ENCODE results near the gene RHOBTB3.
"Not testable (repeated sequence)": the region's sequence is repeated elsewhere in the genome, so short reads cannot be mapped to it uniquely, and the experiment has no call there.

RHOBTB3 gene

DNA sequence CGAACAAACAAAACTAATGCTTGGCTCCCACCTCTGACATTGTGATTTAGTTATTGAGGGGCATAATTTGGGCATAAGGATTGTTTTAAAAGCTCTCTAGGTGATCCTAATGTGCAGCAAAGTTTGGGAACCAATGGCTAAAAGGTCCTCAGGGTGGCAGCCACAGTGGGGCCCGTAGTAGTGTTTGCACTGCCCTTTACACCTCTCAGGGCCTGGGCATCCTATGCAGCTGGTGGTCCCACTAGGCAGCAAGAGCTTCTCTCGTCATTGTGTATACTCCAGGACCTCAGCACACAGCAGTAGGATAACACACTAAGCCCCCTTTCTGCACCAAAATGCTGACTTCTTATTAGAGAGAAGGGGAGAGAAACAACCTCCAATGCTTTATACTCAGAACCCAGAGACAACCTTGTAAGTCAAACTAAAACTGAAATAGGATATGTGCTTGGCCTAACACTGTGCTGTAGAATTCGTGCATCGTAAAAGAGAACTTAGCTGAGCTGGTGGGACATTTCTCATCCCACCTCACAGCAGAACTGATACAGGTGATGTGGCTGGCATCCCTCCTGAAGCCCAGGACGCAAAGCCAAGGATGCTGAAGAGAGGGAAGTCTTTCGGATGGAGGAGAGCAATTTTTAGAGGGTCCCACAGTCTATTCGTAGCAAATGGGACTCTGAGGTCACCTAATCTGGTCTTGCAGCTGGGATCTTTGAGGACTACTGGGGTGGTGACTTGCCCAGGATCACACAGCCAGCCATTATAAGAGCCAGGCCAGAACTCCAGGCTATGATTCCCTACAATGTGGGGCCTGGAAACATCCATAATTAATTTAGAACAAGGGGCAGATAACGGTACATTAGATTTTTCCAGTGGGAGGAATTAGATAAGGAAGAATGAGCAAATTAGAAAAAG, 90.2 kb downstream of the RHOBTB3 start:
- no peak for DNase-seq (ENCODE audit: low read depth)

DNA sequence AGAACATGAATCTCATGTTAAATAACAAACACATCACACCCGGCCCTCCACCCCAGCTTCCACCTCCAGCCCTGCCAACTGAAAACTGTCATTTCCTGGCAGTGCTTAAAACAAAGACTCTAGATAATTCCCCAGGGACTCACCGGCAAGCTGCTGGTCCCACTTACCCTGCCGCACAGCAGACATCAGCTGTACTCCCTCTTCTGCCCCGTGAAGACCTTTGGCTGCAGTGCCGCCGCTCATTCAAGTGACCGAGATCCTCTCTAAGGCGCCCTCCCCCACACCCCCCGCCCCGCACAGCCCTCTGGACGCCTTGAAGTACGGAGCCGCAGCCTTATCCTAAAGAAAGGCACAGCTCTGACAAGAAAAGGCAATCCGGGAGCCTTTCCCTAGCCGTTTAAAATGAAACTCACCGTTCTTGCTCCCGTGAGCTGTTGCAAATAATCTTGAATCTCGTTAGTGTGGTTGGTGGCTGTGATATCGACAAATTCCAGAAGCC, 91.0 kb downstream of the RHOBTB3 start:
- DNase-seq (ENCODE audit: low read depth), result no peak

DNA sequence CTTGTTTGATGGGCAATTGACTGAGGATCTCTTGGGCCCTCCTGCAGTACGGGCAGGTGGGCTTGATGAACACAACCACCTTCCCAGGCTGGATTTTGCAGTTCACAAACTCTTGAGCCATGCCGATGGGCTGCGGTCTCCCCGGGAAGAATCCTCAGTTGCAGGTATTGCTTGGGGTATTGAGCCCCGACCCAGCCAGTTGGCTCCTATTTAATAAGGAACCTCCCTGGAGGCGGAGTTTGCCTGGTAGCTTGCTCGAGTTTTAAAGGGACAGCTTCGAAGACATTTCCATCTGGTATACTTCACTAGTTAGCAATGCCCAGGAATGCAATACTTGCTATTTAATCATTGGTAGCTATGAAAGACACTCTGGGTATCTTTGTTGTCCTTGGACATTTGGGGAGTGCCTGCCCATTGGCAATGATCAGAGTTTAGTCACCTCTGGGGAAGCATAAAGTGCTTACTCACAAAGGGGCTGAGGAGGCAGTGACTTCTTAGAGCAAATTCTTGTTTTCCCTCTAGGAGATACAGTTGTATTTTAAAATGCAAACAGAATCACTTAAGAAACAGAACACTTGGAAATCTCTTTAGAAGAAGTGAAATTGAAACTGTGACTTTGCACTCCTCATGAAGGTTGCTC, 91.5 kb downstream of the RHOBTB3 start, which contains the start of gene GLRX:
Gene GLRX (minus strand): TSS at position 185 of the 640 bp plus-strand sequence. CDS start 64 bp downstream, at position 121.
- DNase-seq (ENCODE audit: low read depth), result no peak

- no peak for DNase-seq (ENCODE audit: low read depth)
Observed at GRCh38 chr5:95823218-95823737, 92.1 kb downstream of the RHOBTB3 start.

- DNase-seq (ENCODE audit: low read depth), result no peak
Observed at GRCh38 chr5:95823738-95824609, 92.8 kb downstream of the RHOBTB3 start.

DNA sequence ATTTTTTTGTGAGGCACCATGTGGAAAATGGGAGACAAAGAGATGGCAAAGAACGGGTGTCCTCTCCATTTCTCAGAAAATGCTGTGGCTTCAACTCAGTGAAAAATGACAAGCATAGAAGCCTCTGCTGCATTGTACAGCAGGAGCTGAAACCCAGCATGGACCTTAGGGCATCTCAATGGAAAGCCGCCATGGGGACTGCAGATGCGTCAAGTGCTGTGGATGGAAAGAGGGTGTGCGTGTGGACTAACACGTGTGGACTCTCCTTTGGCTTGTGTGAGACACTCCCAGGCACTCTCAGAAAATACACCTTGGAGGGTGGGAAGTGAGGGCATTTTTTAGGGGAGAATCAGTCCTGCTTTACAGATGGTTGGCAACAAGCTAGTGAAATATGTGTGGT, 93.6 kb downstream of the RHOBTB3 start:
- DNase-seq (ENCODE audit: low read depth), result no peak

- DNase-seq (ENCODE audit: low read depth), result no peak
Observed at GRCh38 chr5:95825495-95825894, 94.4 kb downstream of the RHOBTB3 start.

- no peak for DNase-seq (ENCODE audit: low read depth)
Observed at GRCh38 chr5:95826949-95827891, 96.1 kb downstream of the RHOBTB3 start.

- no peak for DNase-seq (ENCODE audit: low read depth)
Observed at GRCh38 chr5:95827892-95828246, 96.7 kb downstream of the RHOBTB3 start.

DNA sequence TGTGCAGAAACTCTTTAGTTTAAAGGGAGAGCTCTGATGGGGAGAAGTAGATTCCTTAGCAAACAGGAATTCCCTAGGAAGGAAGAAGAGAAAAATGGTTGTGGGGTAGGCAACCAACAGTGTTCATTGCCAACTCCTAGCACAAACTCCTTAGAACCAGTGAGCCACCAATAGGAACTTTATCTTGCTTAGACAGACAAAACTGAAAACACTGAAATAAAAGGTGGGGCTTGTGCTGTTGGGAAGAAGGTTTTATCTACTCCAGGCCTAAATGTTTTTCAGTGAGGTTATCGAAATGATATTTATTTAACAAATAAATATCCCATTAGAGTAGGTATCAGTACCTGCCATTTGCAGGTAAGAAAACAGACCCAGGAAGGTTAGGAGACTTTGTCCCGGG, 99.1 kb downstream of the RHOBTB3 start:
- no peak for DNase-seq (ENCODE audit: low read depth)

DNA sequence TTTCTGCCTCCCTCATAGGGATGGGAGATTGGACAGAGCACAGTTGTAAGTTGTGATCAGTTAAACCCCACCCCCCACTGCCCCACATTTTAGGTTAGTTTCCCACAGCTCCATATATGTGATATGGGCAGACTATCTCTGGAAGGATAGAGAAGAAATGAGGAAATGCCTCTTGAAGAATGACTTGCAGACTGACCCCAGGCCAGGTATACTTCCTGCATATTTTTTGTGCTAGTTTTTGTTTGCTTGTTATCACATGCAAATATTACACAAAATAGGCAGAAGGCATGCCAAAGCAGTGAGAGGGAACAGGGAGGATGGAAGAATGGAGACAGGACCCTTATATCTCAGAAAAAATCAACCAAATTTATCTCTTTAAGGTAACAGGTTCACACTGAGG, 101.5 kb downstream of the RHOBTB3 start:
- no peak for DNase-seq (ENCODE audit: low read depth)

- DNase-seq (ENCODE audit: low read depth), result no peak
Observed at GRCh38 chr5:95835682-95836385, 104.7 kb downstream of the RHOBTB3 start.

DNA sequence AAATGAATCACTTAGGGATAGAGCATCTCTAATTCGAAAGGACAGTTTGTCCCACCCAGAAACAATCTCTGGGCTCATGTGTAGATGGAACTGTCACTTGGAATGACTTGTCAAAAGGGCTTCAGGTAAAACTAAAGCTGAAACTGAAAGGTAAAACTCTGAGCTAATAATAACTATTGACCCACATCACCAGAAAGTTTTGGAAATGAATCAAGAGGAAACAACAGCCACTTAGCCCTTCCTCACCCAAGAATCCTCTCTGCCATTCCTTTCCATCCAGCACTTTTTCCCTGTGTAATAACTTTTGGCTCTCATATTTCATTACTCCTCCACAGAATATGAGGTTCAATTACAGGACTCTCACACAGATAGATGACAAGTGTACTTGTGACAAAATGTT, 105.4 kb downstream of the RHOBTB3 start:
- no peak for DNase-seq (ENCODE audit: low read depth)

GRCh38 chr5:95836971-95837370, 105.8 kb downstream of the RHOBTB3 start:
- DNase-seq (ENCODE audit: low read depth), result not testable (repeated sequence)

DNA sequence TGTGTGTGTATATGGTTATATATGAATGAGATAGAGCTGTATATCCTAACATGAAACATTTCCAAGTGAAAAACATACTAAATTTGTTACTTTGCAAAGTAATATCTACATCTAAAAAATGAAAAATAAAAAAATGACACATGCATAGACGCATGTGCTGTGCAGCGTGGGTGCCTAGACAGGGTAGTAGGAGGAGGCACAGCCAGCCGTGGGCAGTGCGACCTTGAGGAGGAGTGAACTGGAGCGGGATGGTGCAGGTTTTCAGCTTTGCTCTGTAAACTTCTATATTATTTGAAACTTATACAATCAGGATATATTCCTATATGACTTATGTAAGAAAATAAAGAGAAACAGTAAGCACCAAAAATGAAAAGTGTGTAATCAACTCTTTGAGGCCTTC, 106.4 kb downstream of the RHOBTB3 start:
- DNase-seq (ENCODE audit: low read depth), result no peak

- no peak for DNase-seq (ENCODE audit: low read depth)
Observed at GRCh38 chr5:95838001-95838520, 106.9 kb downstream of the RHOBTB3 start.

DNA sequence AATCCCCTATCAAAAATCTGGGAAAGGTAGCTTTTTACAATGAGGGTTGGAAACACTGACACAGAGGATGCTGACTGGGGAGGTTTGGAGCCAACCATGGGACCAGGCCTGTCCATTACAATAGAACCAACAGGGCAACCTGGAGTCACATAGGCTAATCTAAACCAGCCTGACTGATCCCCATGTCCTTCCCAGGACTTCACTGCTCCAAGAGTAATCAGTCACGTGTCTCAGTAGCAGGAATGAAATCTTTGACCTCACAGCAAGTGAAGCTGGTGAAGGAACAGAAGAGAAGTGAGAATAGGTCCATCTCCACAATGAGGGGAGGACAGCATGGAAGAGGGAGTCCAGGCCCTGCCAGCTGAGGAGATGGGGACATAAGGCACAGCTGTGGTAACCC, 107.4 kb downstream of the RHOBTB3 start:
- DNase-seq (ENCODE audit: low read depth), result no peak

DNA sequence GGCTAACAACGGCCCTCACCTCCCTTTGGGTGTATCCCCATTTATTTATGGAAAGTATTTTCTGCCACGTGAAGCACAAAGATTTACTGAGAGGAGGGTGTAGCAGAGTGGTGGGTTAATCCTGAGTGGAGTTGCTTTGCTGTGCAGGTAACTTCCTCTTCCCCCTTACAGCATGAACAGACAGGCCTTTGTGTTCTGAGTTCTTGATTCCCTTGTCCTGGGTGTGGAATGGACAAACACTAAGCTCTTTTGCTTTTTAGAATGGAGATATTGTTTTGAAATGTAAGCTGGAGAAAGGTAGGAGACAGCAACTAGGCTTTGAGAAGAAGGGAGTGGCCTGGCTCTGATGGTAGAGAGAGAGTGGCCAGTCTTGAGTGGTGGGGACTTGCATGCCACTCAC, 108.5 kb downstream of the RHOBTB3 start:
- DNase-seq (ENCODE audit: low read depth), result no peak

DNA sequence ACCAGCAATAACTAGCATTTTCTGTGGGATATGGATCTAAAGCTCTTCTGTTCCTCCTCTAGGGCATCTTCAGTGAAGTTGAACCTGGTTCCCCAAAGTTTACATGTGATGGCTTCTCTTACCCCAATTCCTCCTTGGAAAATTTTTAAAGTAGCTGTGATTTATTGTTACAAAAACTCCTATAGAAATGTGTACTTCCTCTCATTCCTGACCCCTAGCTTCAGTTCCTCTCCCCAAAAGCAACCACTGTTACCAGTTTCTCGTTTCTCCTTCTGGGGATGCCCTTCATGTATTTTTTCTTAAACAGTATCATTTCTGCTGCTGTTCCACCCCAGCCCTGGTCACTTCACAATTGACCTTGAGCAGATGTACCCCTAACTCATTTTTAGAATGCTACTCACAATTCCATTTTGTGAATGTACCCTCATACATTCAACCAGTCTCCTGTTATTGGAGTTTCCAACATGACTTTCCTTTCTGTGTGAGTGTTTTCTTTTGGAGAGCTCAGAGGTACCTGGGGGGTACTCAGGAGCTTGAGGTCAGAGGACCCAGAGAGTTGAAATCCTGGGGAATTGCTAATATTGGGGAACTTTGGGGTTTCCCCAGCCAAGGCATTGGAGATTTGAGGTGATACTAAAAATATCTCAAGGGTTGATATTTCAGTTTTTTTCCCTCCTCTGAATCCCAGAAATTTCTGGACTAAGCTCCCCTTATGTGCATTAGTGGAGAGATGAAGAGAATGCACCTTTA, 110.0 kb downstream of the RHOBTB3 start:
- no peak for DNase-seq (ENCODE audit: low read depth)
